Pons (tissue), 1 donor: ENCODE data around the gene DHX36.

Experiments used
- DNase-seq: peaks from one replicate; pipeline ENCODE4 v3.0.0-alpha.2; 2016; ENCODE audit warnings: low spot score

DHX36 gene

DNA sequence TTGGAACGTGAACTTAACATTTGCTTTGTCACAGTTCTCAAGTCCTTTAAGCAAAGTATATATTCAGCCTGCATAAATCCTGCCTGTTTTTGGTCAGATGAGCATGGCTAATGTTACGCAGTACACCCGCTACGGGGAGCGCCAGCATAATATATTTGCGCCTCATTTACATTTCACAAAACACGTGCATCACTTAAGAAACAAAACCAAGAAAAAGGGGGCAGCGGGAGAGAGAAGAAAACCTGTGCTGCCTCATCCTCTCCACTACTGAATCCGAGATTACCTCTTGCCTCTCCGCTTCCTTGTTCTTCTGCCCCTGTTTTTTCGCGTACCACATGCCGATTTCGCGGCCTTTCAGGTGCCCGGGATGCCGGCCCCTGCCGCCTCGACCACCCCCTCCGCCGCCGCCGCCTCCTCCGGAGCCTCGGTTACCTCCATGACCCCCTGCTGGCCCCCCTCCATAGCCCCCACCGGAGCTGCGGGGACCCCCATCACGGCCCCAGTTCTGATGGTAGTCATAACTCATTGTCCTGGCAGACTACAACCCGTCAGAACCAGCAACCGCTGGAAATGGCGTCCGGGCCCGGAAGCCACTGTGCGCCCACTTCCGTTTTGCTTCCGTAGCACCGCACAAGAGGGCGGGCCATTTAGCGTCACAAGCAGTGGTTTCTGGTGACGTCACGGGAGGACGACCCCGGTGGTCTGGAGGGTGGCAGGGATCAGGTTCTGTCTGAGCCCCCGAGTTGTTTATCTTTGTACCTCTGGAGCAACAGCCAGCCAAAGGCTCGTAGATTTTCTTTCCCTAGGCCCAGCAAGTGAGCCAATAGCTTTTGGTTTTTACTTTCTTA is at the start of gene DHX36:
TSS of gene DHX36 (minus strand) at position 597 of the 848 bp plus-strand sequence. CDS start at position 526, 71 bp downstream.
- peak; percentile 87 for DNase-seq

- no peak for DNase-seq
Observed at GRCh38 chr3:154367221-154367620, 42.9 kb upstream of the DHX36 start.

GRCh38 chr3:154364849-154365248 is 40.6 kb upstream of the DHX36 start:
- no peak for DNase-seq

DNA sequence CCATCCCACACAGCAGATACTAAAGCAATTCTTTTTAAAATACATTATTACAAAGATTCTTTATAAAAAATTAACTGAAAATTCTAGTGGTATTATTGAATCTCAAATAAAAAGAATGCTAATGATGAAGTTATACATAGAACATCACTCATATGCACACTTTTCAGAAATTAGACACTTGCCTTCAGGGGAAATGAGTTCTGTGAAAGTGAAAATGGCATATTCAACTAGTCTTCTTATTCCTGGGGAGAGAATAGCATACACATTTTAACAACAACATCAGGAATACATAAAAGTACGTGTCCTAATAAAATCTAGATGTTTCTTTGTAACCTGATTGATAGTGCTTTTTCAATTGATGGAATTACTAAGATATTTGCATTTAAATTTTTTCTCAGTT is 36.8 kb upstream of the DHX36 start:
- DNase-seq = no peak

- no peak for DNase-seq
Observed at GRCh38 chr3:154356009-154356408, 31.7 kb upstream of the DHX36 start.

GRCh38 chr3:154349223-154349622 is 24.9 kb upstream of the DHX36 start:
- DNase-seq = no peak

GRCh38 chr3:154345422-154346122 is 21.3 kb upstream of the DHX36 start:
- no peak for DNase-seq

- DNase-seq = no peak
Observed at GRCh38 chr3:154338570-154338969, 14.3 kb upstream of the DHX36 start.

DNA sequence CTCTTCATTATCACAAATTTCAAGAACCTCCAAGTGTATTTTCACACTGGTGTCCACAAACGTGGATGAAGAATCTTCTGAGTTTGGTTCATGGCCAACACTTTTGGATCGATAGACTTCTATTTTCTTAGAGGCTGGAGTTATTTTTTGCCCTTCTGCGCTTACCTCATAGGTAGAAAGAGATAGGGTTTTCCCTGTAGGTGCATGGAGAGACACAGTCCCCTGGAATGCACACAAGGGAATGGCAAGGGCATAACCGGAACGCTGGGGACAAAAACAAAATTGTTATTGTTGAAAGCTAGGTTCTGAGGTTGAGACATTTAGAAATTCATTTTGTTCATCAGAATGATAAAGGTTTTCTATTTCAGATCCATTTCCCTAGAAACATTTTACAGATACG is 13.7 kb upstream of the DHX36 start:
- DNase-seq = no peak

DNA sequence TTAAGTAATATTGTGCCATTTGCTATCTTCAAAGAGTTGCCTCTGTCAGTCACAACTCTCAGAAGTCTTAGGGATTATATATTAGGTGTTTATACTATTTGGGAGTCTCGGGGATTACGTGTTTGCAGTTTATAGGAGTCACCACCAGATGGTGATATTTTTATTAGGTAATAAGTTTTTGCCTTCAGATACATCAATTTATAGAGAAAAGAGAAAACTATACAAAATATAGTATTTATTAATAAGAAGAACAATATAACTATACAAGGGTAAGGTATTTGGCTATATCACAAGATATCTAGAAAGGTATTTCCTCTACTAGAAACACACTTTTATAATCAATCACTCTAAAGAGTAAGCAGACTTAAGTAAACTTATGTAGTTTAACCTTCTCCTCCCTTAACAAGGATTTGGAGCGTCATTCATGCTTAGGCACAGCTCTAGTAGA is 10.7 kb upstream of the DHX36 start:
- DNase-seq = peak; percentile 35

DNA sequence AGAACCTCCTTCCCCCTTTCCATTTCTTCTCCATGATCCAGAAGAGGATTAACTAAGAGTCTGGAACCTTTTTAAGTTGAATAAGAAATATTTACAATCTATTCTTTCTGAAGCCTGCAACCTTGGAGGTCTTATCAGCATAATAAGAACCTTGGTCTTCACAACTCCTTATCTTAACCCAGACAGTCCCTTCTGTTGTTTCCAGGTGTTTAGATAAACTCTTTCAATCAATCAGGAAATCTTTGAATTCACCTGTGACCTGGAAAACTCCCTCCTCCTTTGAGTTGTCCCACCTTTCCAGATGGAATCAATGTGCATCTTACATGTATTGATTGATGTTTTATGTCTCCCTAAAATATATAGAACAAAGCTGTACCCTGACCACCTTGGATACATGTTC is 3.6 kb upstream of the DHX36 start:
- DNase-seq = no peak

DNA sequence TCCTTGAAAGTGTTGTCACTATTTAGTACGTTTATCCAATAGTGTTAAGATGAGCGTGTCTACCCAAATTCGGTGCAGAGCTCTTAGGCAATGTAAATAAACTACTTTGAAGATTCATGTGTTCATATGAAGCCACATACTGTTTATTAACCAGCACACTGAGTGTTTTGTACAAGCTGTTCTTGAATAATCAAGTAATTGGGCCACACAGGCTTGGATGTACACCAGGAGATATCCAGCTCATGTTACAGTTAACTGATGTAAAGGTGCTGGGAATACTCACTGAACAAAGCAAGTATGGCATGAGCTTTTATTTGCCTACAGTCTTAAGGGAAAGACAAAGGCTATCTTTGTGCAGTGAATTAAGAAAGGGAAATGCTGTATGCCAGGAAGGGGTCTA is 632 bp upstream of the DHX36 start:
- DNase-seq = peak; percentile 37

DNA sequence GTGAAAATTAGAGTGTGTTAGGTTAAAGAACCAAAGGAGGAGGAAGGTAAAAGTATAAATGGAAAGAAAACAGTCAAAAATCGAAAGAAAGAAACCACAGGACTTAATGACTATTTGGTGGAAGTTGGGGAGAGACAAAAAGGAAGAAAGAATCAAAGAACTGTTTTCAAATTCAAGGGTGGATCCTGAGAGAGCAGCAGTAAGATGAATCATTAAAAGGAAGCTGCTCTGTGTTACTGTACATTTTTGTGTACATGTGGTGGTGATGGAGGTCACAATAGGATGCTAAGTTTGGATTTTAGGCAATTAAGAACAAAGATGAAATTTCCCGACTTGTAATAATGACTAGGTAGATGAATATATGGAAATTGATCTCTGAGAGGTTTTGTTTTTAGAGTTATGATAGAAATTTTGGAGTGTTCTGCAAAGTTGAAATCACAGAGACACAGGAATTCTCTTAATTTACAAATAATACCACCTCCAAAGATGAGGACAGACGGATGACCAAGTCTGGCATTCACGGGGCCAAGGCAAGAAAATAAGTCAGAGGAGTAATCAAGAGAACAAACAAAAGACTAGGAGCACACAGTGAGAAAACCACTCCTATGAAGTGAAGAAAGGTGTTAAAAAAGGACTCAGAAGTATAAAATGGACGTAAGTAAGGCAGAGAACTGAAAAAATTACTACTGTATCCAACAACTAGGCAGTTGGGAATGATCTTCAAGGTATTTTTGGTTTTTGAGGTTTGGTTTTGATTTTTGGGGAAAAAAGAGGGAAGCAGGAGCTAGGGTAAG is 7.1 kb downstream of the DHX36 start:
- DNase-seq = no peak

- no peak for DNase-seq
Observed at GRCh38 chr3:154314152-154314551, 10.1 kb downstream of the DHX36 start.

- no peak for DNase-seq
Observed at GRCh38 chr3:154310840-154311239, 13.4 kb downstream of the DHX36 start.

DNA sequence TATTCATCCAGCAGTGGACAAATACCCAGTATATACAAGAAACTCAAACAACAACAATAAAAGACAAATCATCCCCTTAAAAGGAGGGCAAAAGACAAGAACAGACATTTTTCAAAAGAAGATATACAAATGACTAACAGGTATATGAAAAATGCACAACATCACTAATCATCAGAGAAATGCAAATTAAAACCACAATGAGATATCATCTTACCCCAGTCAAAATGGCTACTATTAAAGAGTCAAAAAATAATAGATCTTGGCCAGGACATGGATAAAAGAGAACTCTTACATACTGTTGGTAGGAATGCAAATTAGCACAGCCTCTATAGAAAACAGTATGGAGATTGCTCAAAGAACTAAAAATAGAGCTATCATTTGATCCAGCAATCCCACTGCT is 16.9 kb downstream of the DHX36 start:
- DNase-seq = no peak

DNA sequence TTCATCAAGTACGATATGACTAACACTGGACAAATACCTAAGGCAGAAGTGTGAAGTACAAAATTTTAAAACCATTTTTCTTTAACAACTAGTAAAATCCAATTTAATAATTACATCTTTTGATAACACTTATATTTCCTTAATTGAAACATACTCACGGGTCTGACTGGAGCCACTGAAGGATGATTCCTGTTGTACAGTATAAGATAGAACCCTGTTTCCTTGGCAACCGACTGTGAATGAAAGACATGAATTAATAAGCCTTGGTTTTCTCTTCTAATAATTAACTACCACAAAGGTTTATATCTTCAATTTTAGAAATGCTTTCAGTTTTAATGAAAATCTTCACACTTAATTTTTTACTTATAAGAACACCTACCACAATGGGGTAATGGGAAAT is 19.4 kb downstream of the DHX36 start:
- no peak for DNase-seq

GRCh38 chr3:154304116-154304786 is 20.0 kb downstream of the DHX36 start:
- DNase-seq = no peak

GRCh38 chr3:154301561-154301960 is 22.7 kb downstream of the DHX36 start:
- no peak for DNase-seq

GRCh38 chr3:154294016-154294415 is 30.3 kb downstream of the DHX36 start:
- DNase-seq = peak; percentile 81

DNA sequence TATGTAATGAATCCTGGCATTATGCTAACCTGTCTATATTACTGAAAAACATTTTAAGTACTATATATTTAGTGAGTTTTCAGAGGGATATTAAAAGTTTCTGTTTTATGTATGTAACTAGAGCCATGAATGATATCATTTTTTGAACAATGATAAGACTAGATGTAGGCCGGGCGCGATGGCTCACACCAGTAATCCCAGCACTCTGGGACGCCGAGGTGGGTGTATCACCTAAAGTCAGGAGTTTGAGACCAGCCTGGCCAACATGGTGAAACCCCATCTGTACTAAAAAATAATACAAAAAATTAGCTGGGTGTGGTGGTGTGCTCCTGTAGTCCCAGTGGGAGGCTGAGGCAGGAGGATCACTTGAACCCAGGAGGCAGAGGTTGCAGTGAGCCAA is 34.1 kb downstream of the DHX36 start:
- DNase-seq = no peak

GRCh38 chr3:154285221-154285620 is 39.1 kb downstream of the DHX36 start:
- DNase-seq = no peak
